B cell (primary cell): Measurements from ENCODE around the gene RAB5B. TPM values are rescaled to one million over a fixed set of nuclear protein-coding genes. Genes with fewer than 3 reads are reported as not detected.

Source experiments
- ATAC-seq: fragments of 200-7000 bp; cut with Tn5 transposase; one replicate; pipeline ENCODE4 v1.10.0; 2021; ENCODE audit warnings: low read depth, mild to moderate bottlenecking, moderate number of reproducible peaks, moderate library complexity
- CTCF ChIA-PET: fragments of 350-600 bp; sonication (Branson Sonifier 250); formaldehyde crosslinking; loops from one replicate; lab custom pipeline; 2021; ENCODE audit warnings: antibody characterized with exemption, inconsistent platforms; lab: Charles Lee
- POLR2A ChIA-PET: fragments of 350-600 bp; sonication (Branson Sonifier 250); formaldehyde crosslinking; loops from one replicate; lab custom pipeline; 2021; ENCODE audit warnings: antibody characterized with exemption; lab: Charles Lee
- DNase-seq: peaks from one replicate; pipeline ENCODE4 v3.0.0; 2013
- H2AFZ ChIP-seq: 2 replicates; pipeline ENCODE4 v1.6.1; 2012; ENCODE audit warnings: mild to moderate bottlenecking, low read depth, low read length; ENCODE audit not compliant: insufficient read depth, poor library complexity, severe bottlenecking
- H3K27ac ChIP-seq, 2 donors: 1 replicate in 1 of 2; 2 replicates in 1 of 2; pipeline ENCODE4 v1.5.1; 2012 to 2013; ENCODE audit warnings: low read length in 2 of 2, mild to moderate bottlenecking in 2 of 2, moderate library complexity in 1 of 2
- H3K27me3 ChIP-seq, 4 experiments: fragments of 200-600 bp in 1 of 4; sonication (generic) in 1 of 4; replicated peaks in 1 of 4; 1 replicate in 2 of 4; 2 replicates in 2 of 4; pipeline versions ENCODE4 v1.6.1 to v1.7.0; 2013 to 2016; ENCODE audit warnings: low read length in 3 of 4, mild to moderate bottlenecking in 2 of 4, mixed read lengths in 1 of 4, moderate library complexity in 1 of 4; ENCODE audit not compliant: insufficient read depth in 4 of 4, control insufficient read depth in 3 of 4; ENCODE audit errors: control extremely low read depth in 1 of 4
- H3K36me3 ChIP-seq, 2 experiments: replicated peaks in 1 of 2; 1 replicate in 1 of 2; 2 replicates in 1 of 2; pipeline versions ENCODE4 v1.6.1 to v1.7.1; 2013; ENCODE audit warnings: low read length in 1 of 2; ENCODE audit not compliant: insufficient read depth in 2 of 2, control insufficient read depth in 1 of 2; ENCODE audit errors: control extremely low read depth in 1 of 2, extremely low read depth in 1 of 2
- H3K4me1 ChIP-seq, 2 donors: fragments of 200-600 bp in 1 of 2; sonication (generic) in 1 of 2; 1 replicate in 1 of 2; 2 replicates in 1 of 2; pipeline versions ENCODE4 v1.5.1 to v1.6.1; 2013 to 2017; ENCODE audit warnings: low read length in 2 of 2; ENCODE audit not compliant: control insufficient read depth in 2 of 2, insufficient read depth in 2 of 2
- H3K4me2 ChIP-seq: replicated peaks from 2 replicates; pipeline ENCODE3; 2012; ENCODE audit warnings: mild to moderate bottlenecking, low read depth, low read length; ENCODE audit not compliant: poor library complexity, severe bottlenecking
- H3K4me3 ChIP-seq, 5 experiments: fragments of 200-600 bp in 1 of 5; sonication (generic) in 1 of 5; 1 replicate in 3 of 5; 2 replicates in 2 of 5; pipeline versions ENCODE4 v1.5.1 to v1.7.0; 2011 to 2016; ENCODE audit warnings: low read length in 4 of 5, mild to moderate bottlenecking in 4 of 5, low read depth in 2 of 5, control low read depth in 1 of 5, moderate library complexity in 1 of 5; ENCODE audit not compliant: insufficient read depth in 1 of 5; ENCODE audit errors: control extremely low read depth in 1 of 5, extremely low read depth in 1 of 5
- H3K79me2 ChIP-seq: fragments of 200-600 bp; sonication (generic); one replicate; pipeline ENCODE4 v1.6.0; 2016; ENCODE audit warnings: low read length; ENCODE audit not compliant: control insufficient read depth, insufficient read depth
- H3K9ac ChIP-seq: fragments of 200-600 bp; sonication (generic); 2 replicates; pipeline ENCODE4 v1.6.1; 2017; ENCODE audit warnings: mild to moderate bottlenecking, low read length, moderate library complexity
- H3K9me3 ChIP-seq, 3 donors: one replicate each; pipeline versions ENCODE4 v1.6.1 to v1.7.1; 2013; ENCODE audit warnings: low read length in 2 of 3; ENCODE audit not compliant: control insufficient read depth in 2 of 3, insufficient read depth in 1 of 3; ENCODE audit errors: control extremely low read depth in 1 of 3
- H4K20me1 ChIP-seq: 2 replicates; pipeline ENCODE4 v1.6.0; 2012; ENCODE audit warnings: mild to moderate bottlenecking, low read length; ENCODE audit not compliant: insufficient read depth, control insufficient read depth, poor library complexity, severe bottlenecking
- H3K27ac Mint-ChIP-seq: one replicate; pipeline ENCODE4 v1.8.0; 2021; ENCODE audit warnings: mixed read lengths
- H3K27me3 Mint-ChIP-seq: one replicate; pipeline ENCODE4 v1.8.0; 2021; ENCODE audit warnings: mixed read lengths
- H3K4me1 Mint-ChIP-seq: one replicate; pipeline ENCODE4 v1.8.0; 2021; ENCODE audit warnings: mixed read lengths
- H3K4me3 Mint-ChIP-seq: one replicate; pipeline ENCODE4 v1.8.0; 2021; ENCODE audit warnings: mixed read lengths
- H3K9me3 Mint-ChIP-seq: one replicate; pipeline ENCODE4 v1.8.0; 2022; ENCODE audit warnings: mixed read lengths; ENCODE audit not compliant: insufficient read depth
- EZH2 ChIP-seq: IDR thresholded peaks from 2 replicates; pipeline ENCODE4 v1.6.1; 2012; ENCODE audit warnings: borderline replicate concordance, low read depth, mild to moderate bottlenecking, moderate library complexity, low read length; ENCODE audit not compliant: insufficient read depth, poor library complexity, severe bottlenecking
- WGBS: methylation state at CpG from one replicate; pipeline ENCODE4 v1.1.5; 2013; ENCODE audit warnings: missing lambda C conversion rate; ENCODE audit not compliant: insufficient coverage; 5-methylcytosine and 5-hydroxymethylcytosine counted together
- intact Hi-C: fragments of 100-400 bp; cut with micrococcal nuclease; formaldehyde crosslinking; loops from one replicate; pipeline ENCODE4 v1.10.0; 2022
- polyA plus RNA-seq: library from polyadenylated mRNA; depleted of rRNA; stranded (reverse); fragments of >200 nt; gene quantifications from 2 replicates; pipeline ENCODE4 v1.2.3, GENCODE V29; 2012
- total RNA-seq, 2 donors: library from RNA; stranded (reverse); fragments of 120-200 nt in 1 of 2; gene quantifications; 1 replicate in 1 of 2; 2 replicates in 1 of 2; pipeline versions ENCODE4 v1.2.3 to v1.2.4, GENCODE V29; 2013 to 2022
- TF ChIP-seq, protein P1 (sequence below): fragments of 200-600 bp; IDR thresholded peaks from one replicate; pipeline ENCODE4 v1.8.0; 2022; ENCODE audit warnings: antibody characterized with exemption, mild to moderate bottlenecking

Gene RAB5B
- total and polyA plus RNA-seq, 2 donors (not counting 1 experiment from before 2014, with no cell fraction given): 42.1 to 111 TPM

DNA sequence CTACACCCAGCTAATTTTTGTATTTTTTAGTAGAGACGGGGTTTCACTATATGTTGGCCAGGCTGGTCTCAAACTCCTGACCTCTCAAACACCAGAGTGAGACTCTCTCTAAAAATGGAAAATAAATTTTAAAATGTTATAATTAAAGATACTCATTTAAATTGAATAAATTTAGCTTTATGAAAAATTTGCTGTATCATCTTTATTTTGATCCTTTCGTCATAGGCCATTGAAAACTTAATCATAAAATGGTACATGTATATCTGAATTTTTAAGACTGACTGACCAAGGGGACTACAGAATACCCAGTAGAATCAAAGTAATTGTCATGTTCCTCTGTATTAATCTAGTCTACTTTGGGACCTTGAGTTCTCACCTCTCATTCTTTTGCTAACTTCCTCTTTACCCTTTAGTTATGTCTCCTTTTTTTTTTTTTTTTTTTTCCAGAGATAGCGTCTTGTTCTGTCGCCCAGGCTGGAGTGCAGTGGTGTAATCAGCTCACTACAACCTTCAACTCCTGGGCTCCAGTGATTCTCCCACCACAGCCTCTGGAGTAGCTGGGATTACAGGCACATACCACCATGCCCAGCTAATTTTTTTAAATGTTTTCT, 9.5 kb downstream of the RAB5B start:
- Histone ChIP-seq H3K9me3 (no peaks in the 10 kb centered on the region), H2AFZ (no peak overlapping the region), H3K4me1 (peaks cover 23% of the 10 kb centered on the region in 2 donors), H3K27ac (peak overlapping the region in 1 of 2 donors; percentile 60), H3K27me3 (no peaks in the 10 kb centered on the region), H3K4me3 (no peak overlapping the region), H3K4me2 (peak overlapping the region; percentile 57), H3K79me2 (peaks cover 50% of the 10 kb centered on the region), H4K20me1 (peaks cover 29% of the 10 kb centered on the region), H3K9ac (no peak overlapping the region), H3K36me3 (peaks cover 4 to 23% of the 10 kb centered on the region in 2 experiments)
- Mint-ChIP-seq H3K4me3 (peak overlapping the region; percentile 61), H3K27ac (peak overlapping the region; percentile 75), H3K4me1 (peaks cover 22% of the 10 kb centered on the region), H3K27me3 (no peaks in the 10 kb centered on the region), H3K9me3 (no peaks in the 10 kb centered on the region)
- peak; percentile 44 for DNase-seq
- intact Hi-C loops: no loop called here
- TF ChIP-seq EZH2: no peak
- TF ChIP-seq, protein P1, sequence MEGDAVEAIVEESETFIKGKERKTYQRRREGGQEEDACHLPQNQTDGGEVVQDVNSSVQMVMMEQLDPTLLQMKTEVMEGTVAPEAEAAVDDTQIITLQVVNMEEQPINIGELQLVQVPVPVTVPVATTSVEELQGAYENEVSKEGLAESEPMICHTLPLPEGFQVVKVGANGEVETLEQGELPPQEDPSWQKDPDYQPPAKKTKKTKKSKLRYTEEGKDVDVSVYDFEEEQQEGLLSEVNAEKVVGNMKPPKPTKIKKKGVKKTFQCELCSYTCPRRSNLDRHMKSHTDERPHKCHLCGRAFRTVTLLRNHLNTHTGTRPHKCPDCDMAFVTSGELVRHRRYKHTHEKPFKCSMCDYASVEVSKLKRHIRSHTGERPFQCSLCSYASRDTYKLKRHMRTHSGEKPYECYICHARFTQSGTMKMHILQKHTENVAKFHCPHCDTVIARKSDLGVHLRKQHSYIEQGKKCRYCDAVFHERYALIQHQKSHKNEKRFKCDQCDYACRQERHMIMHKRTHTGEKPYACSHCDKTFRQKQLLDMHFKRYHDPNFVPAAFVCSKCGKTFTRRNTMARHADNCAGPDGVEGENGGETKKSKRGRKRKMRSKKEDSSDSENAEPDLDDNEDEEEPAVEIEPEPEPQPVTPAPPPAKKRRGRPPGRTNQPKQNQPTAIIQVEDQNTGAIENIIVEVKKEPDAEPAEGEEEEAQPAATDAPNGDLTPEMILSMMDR: no peak
- POLR2A ChIA-PET: interaction anchor here (0.7 to 1.5 kb wide), 3 partner anchors 11 to 653 kb away, joined by 5 to 6 read pairs (median 5); no protein-coding TSS in a partner anchor
- 0% methylated on average over 2 of the region's 4 CpGs for WGBS
- ATAC-seq: peak; percentile 51
- CTCF ChIA-PET: interaction anchor here (0.9 to 2.8 kb wide), 4 partner anchors 11 to 58 kb away, joined by 3 to 19 read pairs (median 5); no protein-coding TSS in a partner anchor

DNA sequence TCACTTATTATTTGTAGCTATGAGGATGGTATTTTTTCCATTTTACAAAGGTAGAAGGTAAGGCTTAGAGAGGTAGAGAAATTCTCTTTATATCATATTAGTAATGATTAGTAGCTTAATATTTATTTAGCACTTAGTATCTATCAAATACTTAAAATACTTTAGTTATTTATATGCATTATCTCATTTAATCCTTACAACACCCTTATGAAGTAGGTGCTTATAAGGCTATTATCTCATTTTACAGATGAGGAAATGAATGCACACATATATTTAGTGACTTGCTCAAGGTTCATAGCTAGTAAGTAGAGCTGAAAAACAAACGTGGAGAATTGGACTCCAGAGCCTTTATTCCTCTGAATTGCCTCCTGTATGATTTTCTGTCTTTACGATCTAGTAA, 11.0 kb downstream of the RAB5B start:
- ATAC-seq (no peak), DNase-seq (no peak)
- Mint-ChIP-seq H3K27ac (no peak overlapping the region), H3K9me3 (no peaks in the 10 kb centered on the region), H3K4me1 (peaks cover 20% of the 10 kb centered on the region), H3K27me3 (no peaks in the 10 kb centered on the region), H3K4me3 (no peak overlapping the region)
- ChIA-PET CTCF (interaction anchor here (0.8 to 2.8 kb wide), 8 partner anchors 9 to 247 kb away, joined by 3 to 19 read pairs (median 5); partner anchors contain the start of gene SUOX), POLR2A (interaction anchor here (0.7 kb wide), 1 partner anchor 11 kb away, joined by 3 read pairs; the partner anchor contains the start of gene RAB5B)
- Histone ChIP-seq H3K27ac (no peak overlapping the region), H3K4me2 (no peak overlapping the region), H4K20me1 (peaks cover 19% of the 10 kb centered on the region), H3K27me3 (no peaks in the 10 kb centered on the region), H3K9me3 (no peaks in the 10 kb centered on the region), H3K9ac (no peak overlapping the region), H3K36me3 (peaks cover 8 to 22% of the 10 kb centered on the region in 2 experiments), H3K4me3 (no peak overlapping the region), H2AFZ (no peak overlapping the region), H3K4me1 (peaks cover 23% of the 10 kb centered on the region in 2 donors), H3K79me2 (peaks cover 35% of the 10 kb centered on the region)
- 100% methylated on average over 1 of the region's 2 CpGs for WGBS
- intact Hi-C loops: no loop called here
- TF ChIP-seq EZH2: no peak
- TF ChIP-seq, protein P1: no peak
